Mesenchymal stem cell (in vitro differentiated cells and primary cell): ENCODE measurements around the gene ALB.
A peak's percentile ranks its signal among the peaks of the same experiment; 100 is the strongest.

Experiments used
- DNase-seq: peaks from one replicate; pipeline ENCODE4 v3.0.0-alpha.2; 2013
- H2AFZ ChIP-seq: one replicate; pipeline ENCODE4 v1.6.1; 2013; ENCODE audit warnings: low read depth, mild to moderate bottlenecking, control low read depth, inconsistent platforms, low read length, moderate library complexity
- H2AK5ac ChIP-seq: 2 replicates; pipeline ENCODE4 v1.6.1; 2013; ENCODE audit warnings: low read length, moderate library complexity, mild to moderate bottlenecking, inconsistent platforms; ENCODE audit not compliant: severe bottlenecking
- H2BK120ac ChIP-seq: one replicate; pipeline ENCODE4 v1.6.1; 2013; ENCODE audit warnings: low read depth, mild to moderate bottlenecking, inconsistent platforms, low read length, moderate library complexity
- H2BK12ac ChIP-seq, 2 experiments: one replicate each; pipeline ENCODE4 v1.6.1; 2013; ENCODE audit warnings: inconsistent platforms in 2 of 2, low read length in 2 of 2, mild to moderate bottlenecking in 2 of 2, moderate library complexity in 2 of 2, control low read depth in 1 of 2
- H2BK15ac ChIP-seq: one replicate; pipeline ENCODE4 v1.6.1; 2013; ENCODE audit warnings: mild to moderate bottlenecking, low read depth, inconsistent platforms; ENCODE audit not compliant: poor library complexity, severe bottlenecking
- H2BK5ac ChIP-seq: 2 replicates; pipeline ENCODE4 v1.6.1; 2013; ENCODE audit warnings: low read depth, mild to moderate bottlenecking, low read length, control low read depth, inconsistent platforms; ENCODE audit not compliant: poor library complexity, severe bottlenecking
- H3K14ac ChIP-seq, 2 experiments: one replicate each; pipeline ENCODE4 v1.6.1; 2013; ENCODE audit warnings: inconsistent platforms in 2 of 2, low read length in 2 of 2, control low read depth in 1 of 2, mild to moderate bottlenecking in 1 of 2, moderate library complexity in 1 of 2
- H3K18ac ChIP-seq, 2 experiments: one replicate each; pipeline ENCODE4 v1.6.1; 2013; ENCODE audit warnings: inconsistent platforms in 2 of 2, low read length in 2 of 2, control low read depth in 1 of 2, low read depth in 1 of 2, mild to moderate bottlenecking in 1 of 2
- H3K23ac ChIP-seq, 2 experiments: one replicate each; pipeline ENCODE4 v1.6.1; 2013; ENCODE audit warnings: inconsistent platforms in 2 of 2, low read length in 2 of 2, mild to moderate bottlenecking in 2 of 2, moderate library complexity in 2 of 2, control low read depth in 1 of 2
- H3K27ac ChIP-seq: 2 replicates; pipeline ENCODE4 v1.5.1; 2013; ENCODE audit warnings: mild to moderate bottlenecking, moderate library complexity, low read length, control low read depth, inconsistent platforms; ENCODE audit not compliant: poor library complexity, severe bottlenecking
- H3K27me3 ChIP-seq, 2 experiments: 2 replicates each; pipeline versions ENCODE4 v1.6.1 to v1.7.0; 2013; ENCODE audit warnings: low read length in 2 of 2, mild to moderate bottlenecking in 2 of 2, moderate library complexity in 2 of 2, control low read depth in 1 of 2, inconsistent platforms in 1 of 2; ENCODE audit not compliant: control insufficient read depth in 1 of 2, insufficient read depth in 1 of 2
- H3K36me3 ChIP-seq, 2 experiments: 2 replicates each; pipeline versions ENCODE4 v1.6.1 to v1.7.0; 2013; ENCODE audit warnings: low read length in 2 of 2, control low read depth in 1 of 2, inconsistent platforms in 1 of 2, low read depth in 1 of 2, mild to moderate bottlenecking in 1 of 2; ENCODE audit not compliant: insufficient read depth in 2 of 2, control insufficient read depth in 1 of 2
- H3K4ac ChIP-seq, 2 experiments: one replicate each; pipeline ENCODE4 v1.6.1; 2013; ENCODE audit warnings: inconsistent platforms in 2 of 2, low read length in 2 of 2, mild to moderate bottlenecking in 2 of 2, moderate library complexity in 2 of 2, control low read depth in 1 of 2, low read depth in 1 of 2
- H3K4me1 ChIP-seq: 2 replicates; pipeline ENCODE4 v1.6.1; 2013; ENCODE audit warnings: low read depth, low read length, control low read depth; ENCODE audit not compliant: control insufficient read depth, insufficient read depth
- H3K4me2 ChIP-seq: 2 replicates; pipeline ENCODE4 v1.6.1; 2013; ENCODE audit warnings: low read length, mild to moderate bottlenecking, inconsistent platforms; ENCODE audit not compliant: poor library complexity, severe bottlenecking
- H3K4me3 ChIP-seq, 2 experiments: 2 replicates each; pipeline versions ENCODE4 v1.5.1 to v1.7.0; 2013; ENCODE audit warnings: low read length in 2 of 2, mild to moderate bottlenecking in 2 of 2, control low read depth in 1 of 2, low read depth in 1 of 2; ENCODE audit not compliant: insufficient read depth in 1 of 2
- H3K79me1 ChIP-seq: replicated peaks from 2 replicates; pipeline ENCODE4 v1.6.1; 2013; ENCODE audit warnings: mild to moderate bottlenecking, control low read depth, low read length, inconsistent platforms; ENCODE audit not compliant: poor library complexity, severe bottlenecking
- H3K9ac ChIP-seq: 2 replicates; pipeline ENCODE4 v1.7.0; 2013; ENCODE audit warnings: mild to moderate bottlenecking, low read length, moderate library complexity
- H3K9me3 ChIP-seq: 2 replicates; pipeline ENCODE4 v1.7.0; 2013; ENCODE audit warnings: mild to moderate bottlenecking, low read length; ENCODE audit not compliant: control insufficient read depth
- H4K8ac ChIP-seq: one replicate; pipeline ENCODE4 v1.6.1; 2013; ENCODE audit warnings: inconsistent platforms, mild to moderate bottlenecking, low read length, moderate library complexity
- H4K91ac ChIP-seq: one replicate; pipeline ENCODE4 v1.6.1; 2013; ENCODE audit warnings: mild to moderate bottlenecking, low read length, inconsistent platforms
- WGBS: methylation state at CpG from one replicate; pipeline ENCODE4 v1.1.7; 2013; ENCODE audit warnings: mixed read lengths; 5-methylcytosine and 5-hydroxymethylcytosine counted together

Gene ALB

DNA sequence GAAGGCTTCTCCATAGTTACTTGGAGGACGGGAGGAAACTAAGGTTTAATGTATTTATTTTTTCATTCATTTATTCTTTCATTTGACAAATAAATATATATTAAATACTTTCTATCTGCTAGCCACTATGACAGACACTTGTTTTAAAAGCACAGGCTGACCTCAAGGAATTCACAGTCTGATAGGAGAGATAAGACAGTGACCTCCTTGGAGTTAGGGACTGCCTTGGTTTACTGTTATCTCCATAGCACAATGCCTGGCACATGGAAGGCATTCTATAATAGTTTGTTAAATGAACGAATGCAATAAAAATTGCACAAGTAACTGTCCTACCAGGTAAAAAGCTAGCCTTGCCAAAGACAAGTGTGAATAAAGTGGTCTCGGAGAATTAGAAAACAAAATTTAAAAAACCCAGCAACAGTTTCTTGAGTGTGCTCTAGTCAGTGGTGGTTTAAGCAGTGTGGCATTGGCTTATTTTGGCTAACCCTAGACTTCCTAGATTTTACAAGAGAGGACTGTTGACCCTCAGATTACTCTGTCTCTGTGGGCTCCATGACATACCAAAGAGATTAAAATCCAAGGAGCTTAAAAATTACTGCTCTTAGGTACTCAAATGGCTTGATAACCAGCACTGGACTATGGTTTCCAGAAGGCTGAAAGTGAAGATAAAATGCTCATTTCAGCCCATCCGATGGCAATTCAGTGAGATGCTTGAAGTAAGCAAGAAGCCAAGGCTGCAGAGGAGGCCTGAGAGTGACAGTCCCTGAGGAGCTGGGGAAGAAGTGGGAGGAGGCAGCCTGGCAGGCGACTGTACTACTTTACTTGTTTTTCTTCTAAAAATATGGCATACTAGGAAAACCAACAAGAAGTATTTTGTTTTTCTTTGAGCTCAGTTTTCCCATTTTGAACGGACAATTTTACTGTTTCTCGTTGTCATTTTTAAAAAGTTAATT is 41.6 kb downstream of the ALB start:
- Histone ChIP-seq H3K36me3 (no peaks in the 10 kb centered on the region), H3K79me1 (no peaks in the 10 kb centered on the region), H2AK5ac (no peak overlapping the region), H4K8ac (no peak overlapping the region), H4K91ac (no peak overlapping the region), H3K9ac (no peak overlapping the region), H3K4me2 (no peak overlapping the region), H3K4ac (no peak overlapping the region), H2BK12ac (no peak overlapping the region), H2BK120ac (no peak overlapping the region), H3K9me3 (no peaks in the 10 kb centered on the region), H2BK15ac (no peak overlapping the region), H3K18ac (no peak overlapping the region), H2AFZ (no peak overlapping the region), H3K27me3 (no peaks in the 10 kb centered on the region), H2BK5ac (no peak overlapping the region), H3K4me1 (peaks cover 2% of the 10 kb centered on the region), H3K14ac (no peak overlapping the region), H3K27ac (no peak overlapping the region), H3K23ac (no peak overlapping the region), H3K4me3 (no peak overlapping the region)
- WGBS, result 90% methylated on average over 5 of the region's 7 CpGs
- DNase-seq, result no peak

GRCh38 chr4:73446336-73446938 is 42.4 kb downstream of the ALB start:
- no CpG with 5 or more reads among the region's 4 CpGs for WGBS

GRCh38 chr4:73447671-73448070 is 43.6 kb downstream of the ALB start:
- H3K27me3 ChIP-seq, result no peaks in the 10 kb centered on the region
- H3K23ac ChIP-seq, result no peak overlapping the region
- no peak overlapping the region for H3K4me2 ChIP-seq
- H3K79me1 ChIP-seq, result no peaks in the 10 kb centered on the region
- H2BK5ac ChIP-seq, result no peak overlapping the region
- H2BK15ac ChIP-seq, result no peak overlapping the region
- WGBS, result 92% methylated on average over 3 of the region's 4 CpGs
- DNase-seq, result no peak
- no peak overlapping the region for H4K8ac ChIP-seq
- H3K4ac ChIP-seq, result no peak overlapping the region
- no peaks in the 10 kb centered on the region for H3K9me3 ChIP-seq
- H3K4me3 ChIP-seq, result no peak overlapping the region
- no peak overlapping the region for H3K14ac ChIP-seq
- no peaks in the 10 kb centered on the region for H3K36me3 ChIP-seq
- peaks cover 4% of the 10 kb centered on the region for H3K4me1 ChIP-seq
- no peak overlapping the region for H3K18ac ChIP-seq
- H2BK12ac ChIP-seq, result no peak overlapping the region
- no peak overlapping the region for H2AFZ ChIP-seq
- no peak overlapping the region for H2BK120ac ChIP-seq
- no peak overlapping the region for H2AK5ac ChIP-seq
- no peak overlapping the region for H3K27ac ChIP-seq
- H4K91ac ChIP-seq, result no peak overlapping the region
- H3K9ac ChIP-seq, result no peak overlapping the region

More at GRCh38 chr4:73446336-73446938, 42.4 kb downstream of the ALB start:
- H3K23ac ChIP-seq, result no peak overlapping the region
- no peak overlapping the region for H2BK120ac ChIP-seq
- H2BK5ac ChIP-seq, result no peak overlapping the region
- no peak overlapping the region for H4K91ac ChIP-seq
- no peak overlapping the region for H3K4me3 ChIP-seq
- peaks cover 2% of the 10 kb centered on the region for H3K4me1 ChIP-seq
- H3K27ac ChIP-seq, result no peak overlapping the region
- H3K14ac ChIP-seq, result no peak overlapping the region
- no peak overlapping the region for H2AK5ac ChIP-seq
- no peak overlapping the region for H2BK12ac ChIP-seq
- H3K27me3 ChIP-seq, result no peaks in the 10 kb centered on the region
- H3K4ac ChIP-seq, result no peak overlapping the region
- no peak overlapping the region for H3K9ac ChIP-seq
- peak; percentile 60 for DNase-seq
- no peak overlapping the region for H2AFZ ChIP-seq
- H3K4me2 ChIP-seq, result no peak overlapping the region
- H3K18ac ChIP-seq, result no peak overlapping the region
- no peaks in the 10 kb centered on the region for H3K79me1 ChIP-seq
- H2BK15ac ChIP-seq, result no peak overlapping the region
- H4K8ac ChIP-seq, result no peak overlapping the region
- H3K9me3 ChIP-seq, result no peaks in the 10 kb centered on the region
- H3K36me3 ChIP-seq, result no peaks in the 10 kb centered on the region

DNA sequence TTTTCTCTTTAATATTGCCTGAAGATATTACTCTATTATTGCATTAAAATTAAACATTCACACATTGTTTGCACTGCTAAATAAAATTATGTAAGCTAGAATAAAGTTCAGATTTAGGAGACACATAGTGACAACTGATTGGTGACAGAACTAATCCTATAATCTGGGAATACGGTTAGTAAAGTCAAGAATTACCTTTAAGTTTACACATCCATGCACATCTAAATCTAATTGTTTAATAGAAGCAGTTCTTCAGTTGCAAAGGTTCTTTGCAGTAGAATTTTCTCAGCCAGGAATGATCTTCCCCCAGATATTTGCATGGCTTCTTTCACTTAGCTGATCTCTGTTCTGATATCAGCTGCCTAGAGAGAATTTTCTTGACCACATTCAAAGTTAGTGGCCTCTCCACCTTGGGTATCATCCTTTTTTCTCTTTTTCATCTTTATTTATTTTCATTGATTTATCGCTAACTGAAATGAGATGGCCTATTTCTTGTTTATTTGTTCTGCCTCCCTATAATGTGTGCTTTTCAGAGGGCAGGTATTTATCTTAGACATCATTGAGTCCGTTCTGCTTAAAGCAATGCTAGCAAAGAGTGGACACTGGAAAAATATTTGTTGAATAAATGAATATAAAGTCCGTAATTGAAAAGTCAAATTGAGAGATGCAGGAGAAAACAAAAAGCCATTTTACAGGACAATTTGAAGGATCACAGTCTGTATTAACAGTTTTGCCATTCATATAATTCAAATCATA is 44.5 kb downstream of the ALB start:
- Histone ChIP-seq H3K9me3 (no peaks in the 10 kb centered on the region), H4K8ac (no peak overlapping the region), H3K14ac (no peak overlapping the region), H3K9ac (no peak overlapping the region), H3K18ac (no peak overlapping the region), H2BK12ac (no peak overlapping the region), H2BK5ac (no peak overlapping the region), H3K4me3 (no peak overlapping the region), H3K27ac (no peak overlapping the region), H2AFZ (no peak overlapping the region), H2AK5ac (no peak overlapping the region), H3K4me1 (peaks cover 4% of the 10 kb centered on the region), H3K23ac (no peak overlapping the region), H3K27me3 (no peaks in the 10 kb centered on the region), H3K4ac (no peak overlapping the region), H3K4me2 (no peak overlapping the region), H4K91ac (no peak overlapping the region), H2BK15ac (no peak overlapping the region), H2BK120ac (no peak overlapping the region), H3K36me3 (no peaks in the 10 kb centered on the region), H3K79me1 (no peaks in the 10 kb centered on the region)
- whole genome bisulfite sequencing, result 89% methylated on average over 4 of the region's 4 CpGs
- no peak for DNase-seq
